Mononuclear cell (primary cell): ENCODE measurements around the gene JADE2. TPM values are rescaled to one million over a fixed set of nuclear protein-coding genes. Genes with fewer than 3 reads are reported as not detected.

Experiments
- H3K27me3 ChIP-seq: 2 replicates; pipeline ENCODE4 v1.6.0; 2011; ENCODE audit warnings: low read length, control low read depth; ENCODE audit not compliant: insufficient read depth
- H3K4me1 ChIP-seq: 2 replicates; pipeline ENCODE4 v1.5.1; 2011; ENCODE audit warnings: mild to moderate bottlenecking, low read length, control low read depth; ENCODE audit not compliant: insufficient read depth
- H3K4me3 ChIP-seq: 2 replicates; pipeline ENCODE4 v1.5.1; 2011; ENCODE audit warnings: mild to moderate bottlenecking, low read length, moderate library complexity
- H3K9me3 ChIP-seq: 2 replicates; pipeline ENCODE4 v1.5.1; 2011; ENCODE audit warnings: low read depth, mild to moderate bottlenecking, control low read depth, low read length
- total RNA-seq: library from RNA; depleted of rRNA; stranded (reverse); fragments of >200 nt; gene quantifications from one replicate; pipeline ENCODE4 v1.2.3, GENCODE V29; 2012

Gene JADE2
- total RNA-seq, 1 donor, result 51.3 TPM

DNA sequence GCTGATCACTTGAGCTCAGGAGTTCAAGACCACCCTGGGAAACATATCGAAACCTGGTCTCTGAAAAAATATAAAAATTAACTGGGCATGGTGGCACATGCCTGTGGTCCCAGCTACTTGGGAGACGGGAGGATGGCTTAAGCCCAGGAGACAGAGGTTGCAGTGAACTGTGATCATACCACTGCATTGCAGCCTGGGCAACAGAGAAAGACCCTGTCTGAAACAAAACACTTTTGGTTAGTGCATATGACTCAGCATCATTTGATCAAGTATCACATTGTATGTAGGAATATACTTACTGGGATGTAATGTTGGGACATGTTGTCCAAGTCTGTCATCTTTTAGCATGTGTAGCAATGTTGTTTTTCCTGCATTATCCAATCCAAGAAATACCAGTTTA lies 95.2 kb downstream of the JADE2 start:
- no peak overlapping the region for H3K4me3 ChIP-seq
- H3K9me3 ChIP-seq, result no peaks in the 10 kb centered on the region
- no peaks in the 10 kb centered on the region for H3K27me3 ChIP-seq
- H3K4me1 ChIP-seq, result no peaks in the 10 kb centered on the region

DNA sequence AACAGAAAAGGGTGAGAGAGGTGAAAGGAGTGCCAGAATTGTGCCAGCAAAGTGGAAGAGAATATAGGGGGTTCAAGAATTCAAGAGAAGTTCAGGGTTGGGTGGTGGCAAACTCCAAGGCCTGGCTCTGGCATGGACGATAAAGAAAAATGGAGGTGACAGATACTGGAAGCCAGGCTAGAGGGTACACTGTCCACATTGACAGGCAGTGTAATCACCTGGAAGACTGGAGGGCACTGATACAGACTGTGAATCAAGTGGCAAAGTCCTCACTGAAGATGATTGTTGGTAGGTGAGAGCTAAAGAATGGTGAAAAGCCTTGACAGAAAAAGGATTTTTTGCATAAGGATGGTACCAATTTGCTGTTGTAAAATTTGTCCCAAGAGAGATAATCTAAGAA lies 100.1 kb downstream of the JADE2 start:
- no peaks in the 10 kb centered on the region for H3K9me3 ChIP-seq
- H3K4me1 ChIP-seq, result peaks cover 3% of the 10 kb centered on the region
- H3K4me3 ChIP-seq, result no peak overlapping the region
- H3K27me3 ChIP-seq, result no peaks in the 10 kb centered on the region

GRCh38 chr5:134626369-134627014 lies 101.0 kb downstream of the JADE2 start:
- Histone ChIP-seq H3K4me3 (no peak overlapping the region), H3K4me1 (peaks cover 7% of the 10 kb centered on the region), H3K9me3 (no peaks in the 10 kb centered on the region), H3K27me3 (no peaks in the 10 kb centered on the region)

Other genes with a start within 250 kb of the JADE2 start
- 0.63 TPM for gene CDKL3, start 158.5 kb upstream of the JADE2 start, total RNA-seq
- gene UBE2B, start 154.1 kb upstream of the JADE2 start, total RNA-seq, result 83.7 TPM
- 13.0 TPM for gene CDKN2AIPNL, start 113.8 kb upstream of the JADE2 start, total RNA-seq
- 44.4 TPM for gene SAR1B, start 107.2 kb downstream of the JADE2 start, total RNA-seq
- 20.3 TPM for gene SEC24A, start 123.1 kb downstream of the JADE2 start, total RNA-seq
- gene CAMLG, start 212.9 kb downstream of the JADE2 start, total RNA-seq, result 41.0 TPM
- 38.0 TPM for gene DDX46, start 233.1 kb downstream of the JADE2 start, total RNA-seq